GM18498 (cell line): Measurements from ENCODE around the gene SCGB3A1.

Source experiments
- ATAC-seq: cut with Tn5 transposase; IDR thresholded peaks from one replicate; pipeline ENCODE4 v1.9.1; 2021; ENCODE audit warnings: mild to moderate bottlenecking, moderate library complexity; ENCODE audit not compliant: unreplicated experiment

Gene SCGB3A1

GRCh38 chr5:180625791-180626660, 34.7 kb upstream of the SCGB3A1 start:
- ATAC-seq = no peak

GRCh38 chr5:180625125-180625790, 34.0 kb upstream of the SCGB3A1 start:
- ATAC-seq = no peak

- no peak for ATAC-seq
Observed at GRCh38 chr5:180624587-180624986, 33.3 kb upstream of the SCGB3A1 start.

DNA sequence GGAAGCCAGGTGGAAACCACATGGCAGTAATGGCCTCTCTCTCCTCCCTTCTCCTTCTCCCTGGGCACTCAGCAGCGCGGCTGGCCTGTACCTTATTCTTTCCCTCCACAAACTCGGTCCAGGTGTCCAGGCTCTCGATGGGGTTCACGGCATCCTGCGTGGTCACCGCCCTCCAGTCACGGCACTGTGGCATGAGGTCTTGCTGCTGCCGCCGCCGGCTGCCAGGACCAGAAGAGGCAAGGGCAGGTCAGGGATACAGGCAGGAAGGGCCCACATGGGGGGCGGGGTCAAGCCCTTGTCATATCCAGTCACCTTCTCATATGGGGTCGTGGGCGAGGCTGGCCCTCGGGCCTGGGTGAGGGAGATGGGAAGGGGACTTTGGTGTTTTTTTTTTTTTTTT, 32.5 kb upstream of the SCGB3A1 start:
- no peak for ATAC-seq

- ATAC-seq = no peak
Observed at GRCh38 chr5:180623411-180623834, 32.1 kb upstream of the SCGB3A1 start.

- no peak for ATAC-seq
Observed at GRCh38 chr5:180622910-180623309, 31.6 kb upstream of the SCGB3A1 start.

GRCh38 chr5:180621311-180621710, 30.0 kb upstream of the SCGB3A1 start:
- no peak for ATAC-seq

DNA sequence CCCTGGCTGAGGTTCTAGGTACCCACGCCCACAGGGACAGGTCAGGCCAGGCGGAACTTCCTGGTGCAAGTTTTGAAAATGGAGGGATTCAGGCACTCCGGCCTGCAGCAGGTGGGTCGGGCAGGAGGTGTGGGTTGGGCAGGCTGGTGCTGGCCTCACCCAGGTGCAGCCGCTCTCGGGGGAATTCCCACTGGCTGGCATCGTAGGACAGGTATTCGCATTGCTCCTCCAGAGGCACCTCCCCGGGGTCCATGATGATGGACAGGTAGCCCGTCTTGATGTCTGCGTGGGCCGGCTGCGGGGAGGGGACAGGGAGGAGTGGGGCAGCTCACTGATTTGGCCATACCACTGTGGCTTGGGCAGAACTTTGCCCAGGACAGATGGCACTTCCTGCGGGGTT, 28.7 kb upstream of the SCGB3A1 start:
- ATAC-seq = no peak

GRCh38 chr5:180619563-180619915, 28.2 kb upstream of the SCGB3A1 start:
- ATAC-seq = no peak

DNA sequence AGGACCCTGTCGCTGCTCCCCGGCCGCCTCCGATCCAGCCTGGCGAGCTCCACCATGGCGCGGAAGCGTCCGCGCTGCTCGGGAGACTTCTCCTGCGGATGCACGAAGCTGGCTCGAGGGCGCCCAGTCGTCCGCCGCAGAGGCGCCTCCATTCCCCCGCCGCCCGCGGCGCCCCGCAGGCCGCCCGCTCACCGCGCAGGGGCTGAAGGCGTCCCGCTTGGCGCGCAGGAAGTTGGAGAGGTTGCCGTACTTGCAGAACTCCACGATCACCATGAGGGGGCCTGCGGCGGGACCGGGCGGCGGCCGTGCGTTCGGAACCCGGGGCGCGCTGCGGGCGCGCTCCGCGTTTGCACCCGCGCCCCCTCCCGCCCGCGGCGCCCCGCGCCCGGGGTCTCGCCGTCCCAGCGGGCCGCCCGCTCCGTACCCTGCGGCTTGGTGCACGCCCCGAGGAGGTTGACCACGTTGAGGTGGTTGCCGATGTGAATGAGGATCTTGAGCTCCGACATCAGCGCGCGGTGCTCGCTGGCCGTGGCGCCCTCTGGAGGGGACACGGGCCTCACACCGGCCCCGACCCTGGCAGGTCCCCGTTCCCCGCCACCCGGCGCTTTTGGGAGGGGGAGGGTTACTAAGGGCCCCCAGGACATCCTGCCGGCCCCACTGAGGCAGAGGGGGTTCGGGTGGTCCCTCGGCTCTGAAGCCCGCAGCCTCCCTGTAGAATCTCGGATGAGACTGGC, 27.7 kb upstream of the SCGB3A1 start:
- ATAC-seq = no peak

DNA sequence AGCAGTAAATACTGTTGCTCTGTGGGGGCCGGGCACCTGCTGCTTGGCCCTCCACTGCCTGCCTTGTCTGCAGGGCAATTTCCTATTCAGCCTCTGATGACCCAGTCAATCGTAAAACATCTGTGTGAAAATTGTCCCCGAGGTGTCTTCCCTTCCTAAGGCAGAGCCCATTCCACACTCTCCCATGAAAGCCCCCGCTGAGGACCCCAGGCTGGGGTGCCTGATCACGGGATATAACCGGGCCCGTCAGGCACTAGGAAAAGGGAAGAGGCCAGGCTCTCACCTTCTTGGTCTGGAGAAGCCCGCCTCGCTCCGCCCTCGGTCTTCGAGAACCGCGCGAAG, 27.2 kb upstream of the SCGB3A1 start:
- no peak for ATAC-seq

DNA sequence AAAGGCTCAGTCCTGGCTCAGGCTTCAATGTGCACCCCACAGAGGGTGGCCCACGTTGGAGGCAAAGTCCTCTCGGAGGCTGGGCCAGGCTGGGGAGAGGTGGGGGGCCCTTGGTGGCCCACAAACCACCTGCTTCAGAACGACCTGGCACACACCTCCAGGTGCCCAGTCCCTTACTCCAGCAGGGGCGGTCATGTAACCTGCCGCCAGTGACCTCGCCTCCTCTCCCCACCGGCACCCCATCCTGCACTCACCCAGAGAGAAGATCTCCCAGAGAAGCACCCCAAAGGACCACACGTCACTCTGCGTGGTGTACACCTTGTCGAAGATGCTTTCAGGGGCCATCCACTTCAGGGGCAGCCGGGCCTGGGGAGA, 22.5 kb upstream of the SCGB3A1 start:
- ATAC-seq = no peak

- ATAC-seq = no peak
Observed at GRCh38 chr5:180613188-180613813, 22.0 kb upstream of the SCGB3A1 start.

- no peak for ATAC-seq
Observed at GRCh38 chr5:180612683-180613082, 21.4 kb upstream of the SCGB3A1 start.

GRCh38 chr5:180611140-180611850, 20.0 kb upstream of the SCGB3A1 start:
- ATAC-seq = no peak

DNA sequence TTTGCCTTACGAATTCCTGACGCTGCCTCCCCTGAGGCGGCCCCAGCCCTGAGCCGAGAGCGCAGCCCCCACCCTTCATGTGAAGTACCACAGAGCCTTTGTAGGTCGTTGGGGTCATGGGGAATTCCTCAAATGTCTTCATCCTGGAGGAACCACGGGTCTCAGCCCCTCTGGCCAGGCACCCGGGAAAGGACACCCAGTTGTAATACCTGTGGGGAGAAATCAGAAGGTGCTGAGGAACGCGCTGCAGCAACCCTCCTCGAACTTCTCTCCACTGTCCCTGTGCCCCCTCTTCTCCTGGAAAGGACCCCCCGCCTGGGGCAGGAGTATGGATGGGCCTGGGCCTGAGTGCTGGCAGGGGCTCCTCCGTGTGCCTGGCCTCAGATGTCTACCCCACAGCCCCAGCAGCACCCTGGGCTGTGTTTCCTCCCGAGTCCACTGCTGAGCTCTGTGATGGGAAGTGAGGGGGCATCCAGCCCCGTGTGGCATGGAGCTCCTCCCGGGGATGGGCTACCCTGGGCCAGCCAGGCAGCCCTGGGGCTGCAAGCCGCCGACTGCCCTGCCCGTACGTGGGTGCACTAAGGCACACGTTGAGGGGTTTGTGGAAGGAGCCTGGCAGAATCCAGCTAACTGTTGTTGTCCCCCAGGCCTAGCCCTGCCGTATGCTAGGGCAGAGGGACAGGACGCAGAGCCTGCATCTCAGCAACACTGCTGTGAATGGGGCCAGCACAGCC, 18.7 kb upstream of the SCGB3A1 start:
- no peak for ATAC-seq

- no peak for ATAC-seq
Observed at GRCh38 chr5:180609386-180609785, 18.1 kb upstream of the SCGB3A1 start.

GRCh38 chr5:180608572-180609310, 17.4 kb upstream of the SCGB3A1 start:
- ATAC-seq = no peak

- no peak for ATAC-seq
Observed at GRCh38 chr5:180607861-180608571, 16.7 kb upstream of the SCGB3A1 start.
